HepG2 (cell line): Measurements from ENCODE around the gene ASCL2.
"Not testable (repeated sequence)": the region's sequence is repeated elsewhere in the genome, so short reads cannot be mapped to it uniquely, and the experiment has no call there.

ENCODE experiments used
- CCAR2 ChIP-seq: fragments of 200-400 bp; formaldehyde crosslinking; optimal IDR thresholded peaks from 2 replicates; pipeline ENCODE3; 2018; ENCODE audit warnings: low read depth, mild to moderate bottlenecking, low read length, moderate library complexity
- FOXA1 ChIP-seq, 2 experiments: fragments of 450-650 bp in 1 of 2; sonication (generic) in 1 of 2; formaldehyde crosslinking in 1 of 2; IDR thresholded peaks; 2 replicates each; pipeline versions ENCODE4 v1.4.0 to v1.6.1; 2016 to 2020; ENCODE audit warnings: missing genetic modification reagents in 1 of 2
- KDM3A ChIP-seq: IDR thresholded peaks from 2 replicates; pipeline ENCODE4 v1.6.1; 2018; ENCODE audit warnings: low read depth, missing compliant biosample characterization
- KLF11 ChIP-seq: IDR thresholded peaks from 2 replicates; pipeline ENCODE4 v1.6.1; 2016; ENCODE audit warnings: missing compliant biosample characterization
- POLR2AphosphoS5 ChIP-seq: IDR thresholded peaks from 2 replicates; pipeline ENCODE4 v1.6.1; 2012; ENCODE audit warnings: low read depth, low read length
- POLR2G ChIP-seq: fragments of 200-400 bp; formaldehyde crosslinking; IDR thresholded peaks from 2 replicates; pipeline ENCODE4 v1.6.1; 2018; ENCODE audit warnings: mild to moderate bottlenecking, low read depth, low read length, moderate library complexity
- RAD21 ChIP-seq: fragments of 450-650 bp; formaldehyde crosslinking; IDR thresholded peaks from 2 replicates; pipeline ENCODE4 v1.5.0; 2020; ENCODE audit warnings: mild to moderate bottlenecking
- SP140L ChIP-seq: sonication (generic); formaldehyde crosslinking; IDR thresholded peaks from 2 replicates; pipeline ENCODE4 v1.4.0; 2020; ENCODE audit warnings: missing genetic modification reagents, borderline replicate concordance
- ZNF501 ChIP-seq: sonication (generic); formaldehyde crosslinking; IDR thresholded peaks from 2 replicates; pipeline ENCODE4 v1.5.1; 2020; ENCODE audit warnings: mild to moderate bottlenecking, moderate library complexity, missing genetic modification reagents
- TF ChIP-seq, protein P1 (sequence below): sonication (generic); formaldehyde crosslinking; IDR thresholded peaks from 2 replicates; pipeline ENCODE4 v1.4.0; 2020; ENCODE audit warnings: missing genetic modification reagents, borderline replicate concordance
- TF ChIP-seq, protein P2 (sequence below): sonication (generic); formaldehyde crosslinking; IDR thresholded peaks from 2 replicates; pipeline ENCODE4 v1.4.0; 2020; ENCODE audit warnings: missing genetic modification reagents
- TF ChIP-seq, protein P3 (sequence below): sonication (generic); formaldehyde crosslinking; IDR thresholded peaks from 2 replicates; pipeline ENCODE4 v1.5.0; 2020; ENCODE audit warnings: mild to moderate bottlenecking, missing genetic modification reagents, moderate library complexity

DNA sequence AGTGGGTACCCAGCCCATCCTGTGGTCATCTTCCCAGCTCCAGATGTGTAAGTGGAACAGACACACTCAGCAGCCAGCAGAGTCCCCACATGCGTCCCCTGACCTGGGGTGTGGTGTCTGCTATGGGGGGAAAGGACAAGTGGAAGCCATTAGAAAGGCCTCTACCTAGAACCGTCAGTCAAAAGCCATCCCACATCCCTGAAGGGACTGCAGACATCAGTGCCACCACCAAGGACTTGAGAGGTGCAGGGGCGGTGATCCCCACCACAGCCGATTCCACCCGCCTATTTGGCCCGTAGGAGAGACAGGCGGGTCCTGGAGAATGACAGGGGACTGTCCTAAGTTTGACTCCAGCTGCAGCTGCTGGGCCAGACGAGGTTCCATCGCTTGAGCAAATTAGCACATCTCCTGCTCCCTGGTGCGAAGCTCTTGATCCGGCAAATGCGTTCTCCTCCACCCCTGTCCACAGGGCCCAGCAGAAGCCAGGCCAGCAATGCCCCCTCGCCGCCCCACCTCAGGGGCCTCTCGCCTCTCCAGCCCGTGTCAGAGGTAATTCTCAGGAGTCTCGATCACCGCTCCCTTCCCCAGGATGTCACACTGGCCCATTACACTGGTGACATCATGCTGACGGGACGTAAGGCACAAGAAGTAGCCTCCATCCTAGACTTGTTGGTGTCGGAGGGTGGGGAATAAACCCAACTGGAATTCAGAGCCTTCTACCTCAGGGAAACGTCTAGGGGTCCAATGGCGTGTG is 33.8 kb downstream of the ASCL2 start:
- not testable (repeated sequence) for TF ChIP-seq RAD21 (CRISPR knock-in tag); KLF11 (CRISPR knock-in tag); SP140L (CRISPR knock-in tag); CCAR2; KDM3A (CRISPR knock-in tag); POLR2AphosphoS5; POLR2G; FOXA1 (IDR thresholded peaks at IDR 0.05); FOXA1 (CRISPR knock-in tag; IDR thresholded peaks at IDR 0.05); ZNF501 (CRISPR knock-in tag)
- TF ChIP-seq, protein P1, sequence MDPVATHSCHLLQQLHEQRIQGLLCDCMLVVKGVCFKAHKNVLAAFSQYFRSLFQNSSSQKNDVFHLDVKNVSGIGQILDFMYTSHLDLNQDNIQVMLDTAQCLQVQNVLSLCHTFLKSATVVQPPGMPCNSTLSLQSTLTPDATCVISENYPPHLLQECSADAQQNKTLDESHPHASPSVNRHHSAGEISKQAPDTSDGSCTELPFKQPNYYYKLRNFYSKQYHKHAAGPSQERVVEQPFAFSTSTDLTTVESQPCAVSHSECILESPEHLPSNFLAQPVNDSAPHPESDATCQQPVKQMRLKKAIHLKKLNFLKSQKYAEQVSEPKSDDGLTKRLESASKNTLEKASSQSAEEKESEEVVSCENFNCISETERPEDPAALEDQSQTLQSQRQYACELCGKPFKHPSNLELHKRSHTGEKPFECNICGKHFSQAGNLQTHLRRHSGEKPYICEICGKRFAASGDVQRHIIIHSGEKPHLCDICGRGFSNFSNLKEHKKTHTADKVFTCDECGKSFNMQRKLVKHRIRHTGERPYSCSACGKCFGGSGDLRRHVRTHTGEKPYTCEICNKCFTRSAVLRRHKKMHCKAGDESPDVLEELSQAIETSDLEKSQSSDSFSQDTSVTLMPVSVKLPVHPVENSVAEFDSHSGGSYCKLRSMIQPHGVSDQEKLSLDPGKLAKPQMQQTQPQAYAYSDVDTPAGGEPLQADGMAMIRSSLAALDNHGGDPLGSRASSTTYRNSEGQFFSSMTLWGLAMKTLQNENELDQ (CRISPR knock-in tag), result not testable (repeated sequence)
- TF ChIP-seq, protein P2, sequence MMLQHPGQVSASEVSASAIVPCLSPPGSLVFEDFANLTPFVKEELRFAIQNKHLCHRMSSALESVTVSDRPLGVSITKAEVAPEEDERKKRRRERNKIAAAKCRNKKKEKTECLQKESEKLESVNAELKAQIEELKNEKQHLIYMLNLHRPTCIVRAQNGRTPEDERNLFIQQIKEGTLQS, result not testable (repeated sequence)
- TF ChIP-seq, protein P3, sequence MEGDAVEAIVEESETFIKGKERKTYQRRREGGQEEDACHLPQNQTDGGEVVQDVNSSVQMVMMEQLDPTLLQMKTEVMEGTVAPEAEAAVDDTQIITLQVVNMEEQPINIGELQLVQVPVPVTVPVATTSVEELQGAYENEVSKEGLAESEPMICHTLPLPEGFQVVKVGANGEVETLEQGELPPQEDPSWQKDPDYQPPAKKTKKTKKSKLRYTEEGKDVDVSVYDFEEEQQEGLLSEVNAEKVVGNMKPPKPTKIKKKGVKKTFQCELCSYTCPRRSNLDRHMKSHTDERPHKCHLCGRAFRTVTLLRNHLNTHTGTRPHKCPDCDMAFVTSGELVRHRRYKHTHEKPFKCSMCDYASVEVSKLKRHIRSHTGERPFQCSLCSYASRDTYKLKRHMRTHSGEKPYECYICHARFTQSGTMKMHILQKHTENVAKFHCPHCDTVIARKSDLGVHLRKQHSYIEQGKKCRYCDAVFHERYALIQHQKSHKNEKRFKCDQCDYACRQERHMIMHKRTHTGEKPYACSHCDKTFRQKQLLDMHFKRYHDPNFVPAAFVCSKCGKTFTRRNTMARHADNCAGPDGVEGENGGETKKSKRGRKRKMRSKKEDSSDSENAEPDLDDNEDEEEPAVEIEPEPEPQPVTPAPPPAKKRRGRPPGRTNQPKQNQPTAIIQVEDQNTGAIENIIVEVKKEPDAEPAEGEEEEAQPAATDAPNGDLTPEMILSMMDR (CRISPR knock-in tag), result not testable (repeated sequence)
